ENCODE measurements around the gene FBXL19. TPM values are rescaled to one million over a fixed set of nuclear protein-coding genes. Genes with fewer than 3 reads are reported as not detected.

FBXL19 gene
- total RNA-seq, 1 donor from 2014 or later, result 34.3 TPM

DNA sequence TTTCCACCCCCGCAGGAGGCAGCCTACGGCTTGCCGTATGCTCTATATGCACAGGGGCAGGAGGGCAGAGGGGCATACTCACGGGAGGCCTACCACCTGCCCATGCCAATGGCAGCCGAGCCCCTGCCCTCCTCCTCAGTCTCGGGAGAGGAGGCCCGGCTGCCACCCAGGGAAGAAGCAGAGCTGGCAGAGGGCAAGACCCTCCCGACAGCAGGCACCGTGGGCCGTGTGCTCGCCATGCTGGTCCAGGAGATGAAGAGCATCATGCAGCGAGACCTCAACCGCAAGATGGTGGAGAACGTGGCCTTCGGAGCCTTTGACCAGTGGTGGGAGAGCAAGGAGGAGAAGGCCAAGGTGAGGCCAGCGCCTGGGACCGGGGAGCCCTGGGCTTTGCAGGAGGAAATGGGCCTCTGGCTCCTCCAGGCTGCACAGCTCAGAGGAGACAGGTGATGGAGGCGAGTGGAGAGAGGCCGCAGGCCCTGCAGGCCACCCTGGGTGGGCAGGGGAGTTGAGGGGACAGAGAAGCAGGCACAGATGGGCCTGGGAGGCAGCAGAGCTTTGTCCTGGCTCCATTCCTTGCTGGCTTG, 42.8 kb downstream of the FBXL19 start:
- no peak for DNase-seq (ENCODE audit: low read depth)

DNA sequence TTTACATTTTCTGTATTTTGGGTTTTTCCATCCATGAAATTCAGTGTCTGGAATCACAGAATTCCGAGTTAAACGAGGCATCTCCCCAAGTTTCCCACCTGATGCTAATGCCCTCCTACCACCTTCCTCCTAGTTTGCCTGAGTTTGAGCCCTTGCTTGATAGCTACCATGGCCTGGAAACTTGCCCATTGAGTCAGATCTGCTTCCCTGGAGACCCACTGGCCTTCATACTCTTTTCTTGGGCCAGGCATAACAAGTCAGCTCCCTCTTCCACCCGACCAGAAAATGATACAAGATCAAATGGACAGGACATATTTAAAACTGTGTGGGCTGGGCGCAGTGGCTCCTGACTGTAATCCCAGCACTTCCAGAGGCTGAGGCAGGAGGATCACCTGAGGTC, 44.4 kb downstream of the FBXL19 start:
- DNase-seq (ENCODE audit: low read depth), result no peak

DNA sequence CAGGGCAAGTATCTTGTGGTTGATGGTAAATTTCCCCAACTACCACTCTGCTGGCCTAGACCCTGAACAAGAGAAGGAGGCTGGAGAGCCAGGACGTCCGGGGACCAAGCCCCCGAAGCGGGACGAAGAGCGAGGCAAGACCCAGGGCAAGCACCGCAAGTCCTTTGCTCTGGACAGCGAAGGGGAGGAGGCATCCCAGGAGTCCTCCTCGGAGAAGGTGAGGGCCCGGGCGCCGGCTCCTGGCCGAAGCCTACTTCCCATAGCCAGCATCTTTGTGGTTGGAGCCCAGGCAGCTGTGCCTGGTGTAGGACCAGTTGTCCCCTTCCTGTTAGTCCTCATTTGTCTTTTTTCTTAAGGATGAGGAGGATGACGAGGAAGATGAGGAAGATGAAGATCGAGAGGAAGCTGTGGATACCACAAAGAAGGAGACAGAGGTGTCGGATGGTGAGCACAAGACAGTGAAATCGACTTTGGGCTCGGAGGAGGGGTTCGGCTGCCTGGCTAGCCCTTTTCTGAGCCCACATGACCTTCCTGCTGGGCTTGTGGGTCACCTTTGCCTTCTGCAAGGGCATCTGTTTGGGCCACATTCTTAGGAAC, 46.0 kb downstream of the FBXL19 start:
- DNase-seq (ENCODE audit: low read depth), result no peak

DNA sequence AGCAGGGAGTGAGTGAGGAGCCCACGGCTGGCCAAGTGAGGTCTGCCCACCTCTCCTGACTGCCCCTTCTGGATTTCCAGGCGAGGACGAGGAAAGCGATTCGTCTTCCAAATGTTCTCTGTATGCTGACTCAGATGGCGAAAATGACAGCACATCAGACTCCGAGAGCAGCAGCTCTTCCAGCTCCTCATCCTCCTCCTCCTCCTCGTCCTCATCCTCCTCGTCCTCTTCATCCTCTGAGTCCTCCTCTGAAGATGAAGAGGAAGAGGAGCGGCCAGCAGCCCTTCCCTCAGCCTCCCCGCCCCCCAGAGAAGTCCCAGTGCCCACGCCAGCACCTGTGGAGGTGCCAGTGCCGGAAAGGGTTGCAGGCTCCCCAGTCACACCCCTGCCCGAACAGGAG, 47.9 kb downstream of the FBXL19 start:
- DNase-seq (ENCODE audit: low read depth), result no peak

DNA sequence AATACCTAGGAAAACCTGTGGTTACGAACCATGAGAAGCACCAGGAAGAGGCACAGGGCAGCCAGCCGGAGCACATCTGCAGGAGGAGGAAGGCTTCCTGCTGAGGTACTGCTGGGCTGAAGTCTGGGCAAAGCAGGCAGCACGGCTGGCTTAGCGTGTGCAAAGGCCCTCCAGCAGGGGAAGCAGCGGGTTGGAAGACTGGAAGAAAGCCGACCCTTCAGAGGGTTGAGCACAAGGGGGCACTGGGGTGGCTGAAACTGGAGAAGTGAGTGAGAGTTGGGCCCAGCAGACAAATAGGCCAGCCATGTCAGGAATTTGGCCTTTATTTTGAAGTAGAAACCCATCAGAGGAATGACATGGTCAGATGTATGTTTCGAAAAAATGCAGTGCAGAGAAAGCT, 49.5 kb downstream of the FBXL19 start:
- no peak for DNase-seq (ENCODE audit: low read depth)

DNA sequence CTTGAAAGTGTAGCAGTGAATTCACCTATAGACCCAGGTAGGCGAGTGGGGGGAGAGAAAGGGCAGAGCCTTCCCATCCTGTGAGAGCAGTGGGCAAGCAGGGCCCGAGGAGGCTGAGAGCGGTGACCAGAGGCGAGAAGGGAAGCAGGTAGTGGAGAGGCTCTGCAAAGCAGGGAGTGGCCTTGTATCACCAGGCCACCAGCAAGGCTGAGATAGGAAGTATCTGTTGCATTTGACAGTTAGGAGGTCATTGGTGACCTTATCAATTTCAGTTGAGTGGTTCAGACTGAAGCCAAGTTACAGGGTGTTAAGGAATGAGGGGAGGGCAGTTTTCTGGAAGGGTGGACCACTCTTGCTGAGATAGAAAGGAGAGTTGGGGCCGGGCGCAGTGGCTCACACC, 51.0 kb downstream of the FBXL19 start:
- DNase-seq (ENCODE audit: low read depth), result no peak

DNA sequence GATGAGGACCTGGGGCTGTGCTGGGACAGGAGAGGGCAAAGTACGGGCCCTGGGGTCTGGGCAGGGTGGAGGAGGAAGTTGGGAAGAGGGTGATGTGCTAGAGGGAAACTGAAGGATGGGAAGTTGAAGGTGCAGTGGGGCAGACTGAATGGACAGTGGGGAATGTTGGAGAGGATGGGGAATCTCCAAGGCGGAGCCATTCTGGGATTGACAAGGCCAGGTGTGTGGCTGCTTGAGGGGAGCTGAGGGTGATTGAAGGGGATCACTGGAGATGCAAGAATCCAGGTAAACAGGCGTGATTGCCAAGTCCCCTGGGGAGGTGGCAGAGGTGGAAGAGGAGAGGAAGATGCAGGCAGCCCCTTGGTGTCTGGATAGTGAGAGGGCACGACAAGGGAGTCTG, 53.1 kb downstream of the FBXL19 start:
- DNase-seq (ENCODE audit: low read depth), result no peak

DNA sequence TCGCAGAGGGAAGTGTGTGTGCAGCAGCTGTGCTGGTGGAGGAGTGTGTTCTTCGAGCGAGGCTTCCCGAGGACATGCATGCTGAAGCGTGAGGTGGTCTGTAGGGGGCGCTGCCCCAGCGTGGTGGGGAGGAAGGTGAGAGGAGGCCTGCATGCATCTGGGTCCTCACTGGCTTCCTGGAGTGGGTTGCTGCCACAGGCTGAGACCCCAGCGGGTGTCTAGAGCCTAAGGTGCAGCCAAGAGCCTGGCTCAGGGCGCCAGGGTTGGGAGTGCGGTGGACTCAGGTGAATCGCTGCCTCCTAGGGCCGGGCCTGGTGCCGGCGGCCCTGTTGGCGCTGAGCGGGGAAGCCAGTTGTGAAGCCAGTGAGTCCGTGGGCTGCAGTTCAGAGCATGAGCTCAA, 54.1 kb downstream of the FBXL19 start:
- DNase-seq (ENCODE audit: low read depth), result no peak

DNA sequence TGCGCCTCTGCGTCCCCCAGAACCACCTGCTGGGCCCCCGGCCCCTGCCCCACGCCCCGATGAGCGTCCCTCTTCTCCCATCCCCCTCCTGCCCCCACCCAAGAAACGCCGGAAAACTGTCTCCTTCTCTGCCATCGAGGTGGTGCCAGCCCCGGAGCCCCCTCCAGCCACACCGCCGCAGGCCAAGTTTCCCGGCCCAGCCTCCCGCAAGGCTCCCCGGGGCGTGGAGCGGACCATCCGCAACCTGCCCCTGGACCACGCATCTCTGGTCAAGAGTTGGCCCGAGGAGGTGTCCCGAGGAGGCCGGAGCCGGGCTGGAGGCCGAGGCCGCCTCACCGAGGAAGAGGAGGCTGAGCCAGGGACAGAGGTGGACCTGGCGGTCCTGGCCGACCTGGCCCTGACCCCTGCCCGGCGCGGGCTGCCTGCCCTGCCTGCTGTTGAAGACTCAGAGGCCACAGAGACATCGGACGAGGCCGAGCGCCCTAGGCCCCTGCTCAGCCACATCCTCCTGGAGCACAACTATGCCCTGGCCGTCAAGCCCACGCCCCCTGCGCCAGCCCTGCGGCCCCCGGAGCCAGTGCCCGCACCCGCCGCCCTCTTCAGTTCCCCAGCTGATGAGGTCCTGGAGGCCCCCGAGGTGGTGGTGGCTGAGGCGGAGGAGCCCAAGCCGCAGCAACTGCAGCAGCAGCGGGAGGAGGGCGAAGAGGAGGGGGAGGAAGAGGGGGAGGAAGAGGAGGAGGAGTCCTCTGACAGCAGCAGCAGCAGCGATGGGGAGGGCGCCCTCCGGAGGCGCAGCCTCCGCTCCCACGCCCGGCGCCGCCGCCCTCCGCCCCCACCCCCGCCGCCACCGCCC, 56.0 kb downstream of the FBXL19 start:
- DNase-seq (ENCODE audit: low read depth), result no peak

DNA sequence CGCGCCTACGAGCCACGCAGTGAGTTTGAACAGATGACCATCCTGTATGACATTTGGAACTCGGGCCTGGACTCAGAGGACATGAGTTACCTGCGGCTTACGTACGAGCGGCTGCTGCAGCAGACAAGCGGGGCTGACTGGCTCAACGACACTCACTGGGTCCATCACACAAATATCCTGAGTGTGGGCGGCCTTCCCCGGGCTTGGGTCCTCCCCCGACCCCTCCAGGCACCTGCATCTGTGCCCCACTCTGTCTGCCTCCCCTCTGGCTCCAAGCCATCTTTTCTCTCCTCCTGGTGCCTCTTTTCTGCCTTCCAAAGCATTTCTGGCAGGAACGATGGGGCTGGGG, 56.6 kb downstream of the FBXL19 start:
- DNase-seq (ENCODE audit: low read depth), result no peak

DNA sequence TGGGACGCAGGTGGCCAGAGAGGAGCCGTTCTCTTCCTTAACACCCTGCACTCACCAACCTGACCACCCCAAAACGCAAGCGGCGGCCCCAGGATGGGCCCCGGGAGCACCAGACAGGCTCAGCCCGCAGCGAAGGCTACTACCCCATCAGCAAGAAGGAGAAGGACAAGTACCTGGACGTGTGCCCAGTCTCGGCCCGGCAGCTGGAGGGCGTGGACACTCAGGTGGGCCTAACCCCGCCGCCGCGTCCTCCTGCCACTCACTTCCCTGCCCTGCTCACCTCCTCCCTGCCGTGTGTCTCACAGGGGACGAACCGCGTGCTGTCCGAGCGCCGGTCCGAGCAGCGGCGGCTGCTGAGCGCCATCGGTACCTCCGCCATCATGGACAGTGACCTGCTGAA, 57.1 kb downstream of the FBXL19 start:
- DNase-seq (ENCODE audit: low read depth), result no peak

DNA sequence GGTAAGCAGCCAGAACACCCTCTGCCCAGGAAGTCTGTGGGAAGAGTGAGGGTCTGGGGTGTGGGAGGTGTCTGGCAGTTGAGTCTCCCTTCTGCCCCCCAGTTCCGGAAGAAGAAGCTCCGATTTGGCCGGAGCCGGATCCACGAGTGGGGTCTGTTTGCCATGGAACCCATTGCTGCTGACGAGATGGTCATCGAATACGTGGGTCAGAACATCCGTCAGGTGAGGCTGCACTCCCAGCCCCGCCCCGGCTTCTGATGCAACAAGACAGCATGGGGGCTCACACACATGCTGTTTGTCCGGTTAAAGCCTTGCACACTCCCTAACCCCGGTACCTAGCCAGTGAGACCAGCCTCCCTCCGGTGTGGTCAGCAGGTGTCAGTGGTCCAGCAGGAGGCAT, 57.6 kb downstream of the FBXL19 start:
- no peak for DNase-seq (ENCODE audit: low read depth)

DNA sequence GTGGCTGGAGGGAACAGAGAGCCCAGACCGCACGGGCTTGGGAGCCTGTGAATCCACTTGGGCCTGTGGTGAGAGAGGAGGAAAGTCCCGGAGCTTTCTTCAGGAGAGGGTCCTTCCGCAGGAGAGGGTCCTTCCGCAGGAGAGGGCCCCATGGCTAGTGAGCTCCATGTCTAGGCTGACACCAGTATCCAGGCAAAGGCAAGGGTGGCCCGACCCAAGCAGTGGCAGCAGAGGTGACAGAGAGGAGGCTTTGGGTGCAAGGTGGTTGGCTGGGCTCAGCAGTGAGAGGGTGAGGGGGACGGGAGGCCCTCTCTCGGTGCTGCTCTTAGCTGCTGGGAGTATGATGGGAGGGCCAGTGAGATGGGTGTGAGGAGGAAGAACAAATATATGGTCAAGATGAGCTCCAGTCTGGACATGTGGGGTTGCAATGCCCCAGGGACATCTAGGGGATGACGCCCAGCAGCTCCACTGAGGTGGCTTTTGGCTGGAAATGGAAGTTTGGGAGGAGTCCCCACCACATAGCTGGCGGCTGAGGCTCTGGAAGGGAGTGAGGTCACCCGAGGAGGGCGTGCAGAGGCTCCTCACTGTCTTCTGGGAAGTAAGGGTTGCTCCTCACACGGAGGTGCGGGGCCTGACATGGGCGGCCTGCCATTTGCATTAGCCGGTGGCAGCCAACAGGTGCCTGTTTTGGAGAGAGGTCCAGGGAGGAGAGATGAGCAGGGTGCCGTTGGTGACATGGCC, 59.3 kb downstream of the FBXL19 start:
- no peak for DNase-seq (ENCODE audit: low read depth)

DNA sequence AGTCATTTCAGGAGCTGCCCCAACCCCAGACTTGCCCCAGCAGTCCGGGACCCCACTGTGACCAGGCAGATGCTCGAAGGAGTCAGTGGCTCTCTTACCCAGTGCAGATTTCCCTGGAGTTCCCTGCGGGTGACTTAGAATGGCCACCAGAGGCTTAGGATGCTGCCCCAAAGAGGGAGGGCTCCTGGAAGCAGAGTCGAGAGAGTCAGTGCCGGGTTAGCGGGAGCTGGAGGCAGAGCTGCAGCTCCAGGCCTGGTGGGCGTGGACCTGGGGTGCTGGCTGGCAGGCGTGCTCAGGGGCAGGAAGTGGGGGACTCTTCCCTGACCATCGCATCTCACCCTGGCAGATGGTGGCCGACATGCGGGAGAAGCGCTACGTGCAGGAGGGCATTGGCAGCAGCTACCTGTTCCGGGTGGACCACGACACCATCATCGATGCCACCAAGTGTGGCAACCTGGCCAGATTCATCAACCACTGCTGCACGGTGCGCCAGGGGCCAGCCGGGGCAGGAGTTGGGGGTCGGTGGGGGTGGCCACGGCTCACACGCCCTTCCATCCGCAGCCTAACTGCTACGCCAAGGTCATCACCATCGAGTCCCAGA, 60.0 kb downstream of the FBXL19 start:
- DNase-seq (ENCODE audit: low read depth), result no peak

DNA sequence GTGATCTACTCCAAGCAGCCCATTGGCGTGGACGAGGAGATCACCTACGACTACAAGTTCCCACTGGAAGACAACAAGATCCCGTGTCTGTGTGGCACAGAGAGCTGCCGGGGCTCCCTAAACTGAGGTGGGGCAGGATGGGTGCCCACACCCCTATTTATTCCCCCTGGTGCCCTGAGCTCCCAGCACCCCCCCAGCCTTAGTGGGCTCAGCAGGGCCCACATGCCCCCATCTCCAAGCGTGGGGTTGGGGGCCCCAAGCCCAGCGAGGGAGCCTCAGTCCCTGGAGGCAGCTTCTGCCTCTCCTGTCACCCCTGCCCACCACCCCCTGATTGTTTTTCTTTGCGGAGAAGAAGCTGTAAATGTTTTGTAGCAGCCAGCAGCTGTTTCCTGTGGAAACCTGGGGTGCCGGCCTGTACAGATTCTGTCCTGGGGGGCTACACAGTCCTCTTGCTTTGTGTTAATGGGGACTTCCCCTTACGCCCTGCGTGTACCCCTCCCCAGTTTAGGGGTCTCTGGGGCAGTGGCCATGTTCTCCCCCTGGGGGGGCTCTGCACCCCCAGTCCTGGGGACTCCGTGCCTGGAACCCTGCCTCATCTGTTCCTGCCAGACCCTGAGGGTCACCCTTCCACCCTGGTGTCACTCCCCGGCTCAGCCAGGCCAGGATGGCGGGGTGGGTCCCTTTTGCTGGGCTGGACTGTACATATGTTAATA, 60.7 kb downstream of the FBXL19 start:
- no peak for DNase-seq (ENCODE audit: low read depth)

DNA sequence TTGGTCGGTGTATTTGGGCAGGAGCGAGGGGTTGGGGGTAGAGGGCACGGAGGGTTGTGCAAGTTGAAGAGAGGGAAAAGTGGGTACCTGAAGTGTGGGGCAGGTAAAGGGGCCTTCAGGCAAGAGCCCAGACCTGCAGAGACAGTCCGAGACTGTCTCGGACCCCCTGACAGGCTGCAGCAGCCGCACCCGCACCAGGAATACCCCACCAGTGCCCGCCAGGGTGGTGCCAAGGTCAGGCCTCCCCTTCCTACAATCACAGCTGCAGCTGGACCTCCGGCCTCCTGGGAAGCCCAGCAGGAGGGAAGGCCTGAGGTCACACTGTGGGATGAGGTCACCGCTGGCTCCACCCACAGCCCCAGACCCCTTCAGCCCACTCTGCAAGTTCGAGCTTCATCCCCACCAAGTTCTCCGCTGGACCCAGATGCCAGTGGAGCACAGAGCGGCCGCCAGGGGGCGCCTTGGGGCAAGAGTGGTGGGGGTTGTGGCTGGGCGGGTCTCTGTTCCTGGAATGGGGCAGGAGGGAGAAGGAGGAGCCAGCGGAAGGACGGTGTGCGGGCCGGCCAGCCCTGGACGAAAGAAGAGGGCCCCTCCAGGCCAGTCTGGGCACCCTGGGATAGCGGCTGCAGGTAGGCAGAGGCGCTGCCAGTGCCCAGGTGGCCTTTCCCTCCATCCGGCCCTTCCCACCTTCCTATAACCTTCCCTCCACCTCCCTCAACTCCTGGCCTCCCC, 61.5 kb downstream of the FBXL19 start, which contains the start of gene HSD3B7:
Gene HSD3B7 (plus strand): TSS at position 539 of the 732 bp plus-strand sequence. CDS start 452 bp downstream, outside the sequence.
- DNase-seq (ENCODE audit: low read depth), result peak; percentile 43

DNA sequence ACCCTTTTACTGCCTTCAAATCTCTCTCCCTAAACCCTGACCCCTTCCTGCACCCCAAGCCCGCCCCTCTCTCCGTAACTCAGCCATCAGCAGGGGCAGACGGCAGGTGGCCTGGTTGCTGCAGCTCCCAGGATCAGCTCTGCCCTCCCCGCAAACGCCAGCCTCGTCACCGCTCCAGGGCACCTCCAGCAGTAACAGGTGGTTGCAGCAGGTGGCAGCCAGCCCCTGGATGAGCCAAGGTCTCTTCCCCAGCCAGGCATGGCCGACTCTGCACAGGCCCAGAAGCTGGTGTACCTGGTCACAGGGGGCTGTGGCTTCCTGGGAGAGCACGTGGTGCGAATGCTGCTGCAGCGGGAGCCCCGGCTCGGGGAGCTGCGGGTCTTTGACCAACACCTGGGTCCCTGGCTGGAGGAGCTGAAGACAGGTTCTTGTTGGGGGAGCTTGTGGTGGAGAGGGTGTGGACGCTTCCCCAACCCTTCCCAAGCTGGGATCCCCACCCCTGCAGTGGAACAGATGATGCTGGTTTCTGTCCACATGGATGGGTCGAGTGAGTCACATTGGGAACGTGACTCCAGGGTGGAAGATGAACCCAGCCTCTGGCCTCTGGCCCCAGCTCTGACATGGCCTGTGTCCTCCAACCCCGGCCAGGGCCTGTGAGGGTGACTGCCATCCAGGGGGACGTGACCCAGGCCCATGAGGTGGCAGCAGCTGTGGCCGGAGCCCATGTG, 62.2 kb downstream of the FBXL19 start:
- DNase-seq (ENCODE audit: low read depth), result peak; percentile 64

DNA sequence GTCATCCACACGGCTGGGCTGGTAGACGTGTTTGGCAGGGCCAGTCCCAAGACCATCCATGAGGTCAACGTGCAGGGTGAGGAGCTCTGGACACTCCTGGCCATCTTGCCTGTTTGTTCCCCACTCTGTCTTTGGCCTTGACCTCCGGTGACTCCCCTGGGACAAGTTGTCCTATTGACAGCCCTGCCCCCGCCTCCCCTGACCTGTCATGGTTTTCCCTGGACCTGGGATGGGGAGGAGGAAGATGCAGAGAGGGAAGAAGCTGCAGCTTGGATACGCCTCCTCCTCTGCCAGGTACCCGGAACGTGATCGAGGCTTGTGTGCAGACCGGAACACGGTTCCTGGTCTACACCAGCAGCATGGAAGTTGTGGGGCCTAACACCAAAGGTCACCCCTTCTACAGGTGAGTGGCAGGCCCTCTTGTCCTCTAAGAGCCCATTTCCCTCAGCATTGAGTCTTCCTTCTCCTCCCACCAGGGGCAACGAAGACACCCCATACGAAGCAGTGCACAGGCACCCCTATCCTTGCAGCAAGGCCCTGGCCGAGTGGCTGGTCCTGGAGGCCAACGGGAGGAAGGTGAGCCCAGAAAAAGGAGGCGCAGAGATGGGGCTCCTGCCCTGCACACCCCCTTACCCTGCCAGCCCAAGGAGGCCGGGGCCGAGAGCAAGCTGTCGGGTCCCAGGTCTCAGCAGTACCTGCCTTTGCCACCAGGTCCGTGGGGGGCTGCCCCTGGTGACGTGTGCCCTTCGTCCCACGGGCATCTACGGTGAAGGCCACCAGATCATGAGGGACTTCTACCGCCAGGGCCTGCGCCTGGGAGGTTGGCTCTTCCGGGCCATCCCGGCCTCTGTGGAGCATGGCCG, 63.0 kb downstream of the FBXL19 start:
- no peak for DNase-seq (ENCODE audit: low read depth)

DNA sequence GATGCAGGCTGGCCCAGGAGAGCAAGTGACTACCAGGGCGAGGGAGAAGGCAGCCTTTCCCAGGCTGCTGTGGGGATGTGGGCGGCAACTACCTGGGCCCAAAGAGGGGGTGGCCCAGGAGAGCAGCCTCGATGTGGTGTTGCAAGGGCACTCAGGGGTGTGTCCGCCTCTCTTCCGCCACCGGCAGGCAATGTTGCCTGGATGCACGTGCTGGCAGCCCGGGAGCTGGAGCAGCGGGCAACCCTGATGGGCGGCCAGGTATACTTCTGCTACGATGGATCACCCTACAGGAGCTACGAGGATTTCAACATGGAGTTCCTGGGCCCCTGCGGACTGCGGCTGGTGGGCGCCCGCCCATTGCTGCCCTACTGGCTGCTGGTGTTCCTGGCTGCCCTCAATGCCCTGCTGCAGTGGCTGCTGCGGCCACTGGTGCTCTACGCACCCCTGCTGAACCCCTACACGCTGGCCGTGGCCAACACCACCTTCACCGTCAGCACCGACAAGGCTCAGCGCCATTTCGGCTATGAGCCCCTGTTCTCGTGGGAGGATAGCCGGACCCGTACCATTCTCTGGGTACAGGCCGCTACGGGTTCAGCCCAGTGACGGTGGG, 64.3 kb downstream of the FBXL19 start:
- DNase-seq (ENCODE audit: low read depth), result no peak

All from renal cortical epithelial cell (primary cell).